Smooth muscle cell of the pulmonary artery (primary cell): Measurements from ENCODE around the gene OR4N2. TPM values are rescaled to one million over a fixed set of nuclear protein-coding genes. Genes with fewer than 3 reads are reported as not detected.

ENCODE experiments used
- total RNA-seq: library from RNA; depleted of rRNA; stranded (reverse); fragments of >200 nt; gene quantifications from 2 replicates; pipeline ENCODE4 v1.2.3, GENCODE V29; 2014

Gene OR4N2
- total RNA-seq = not detected in 2 replicates

GRCh38 chr14:19803470-19803869, at the start of gene OR4N2:
Gene OR4N2 (plus strand): TSS chr14:19803770. CDS start chr14:19827449, 23,679 bp downstream.

GRCh38 chr14:19773204-19773603, 30.4 kb upstream of the OR4N2 start, which contains the start of gene OR4M1:
Gene OR4M1 (plus strand): TSS chr14:19773504. CDS start chr14:19780323, 6,819 bp downstream.

GRCh38 chr14:19874842-19875241, 71.3 kb downstream of the OR4N2 start, which contains the start of gene OR4K2:
Gene OR4K2 (plus strand): TSS chr14:19875142. CDS start chr14:19876268, 1,126 bp downstream.

Other genes with a start within 250 kb of the OR4N2 start
- gene OR11H2, start 89.9 kb upstream of the OR4N2 start, total RNA-seq = not detected in 2 replicates
- not detected in 2 replicates for gene OR4Q3, start 60.2 kb upstream of the OR4N2 start, total RNA-seq
- gene OR4M1, start 30.3 kb upstream of the OR4N2 start, total RNA-seq = not detected in 2 replicates
- gene OR4K2, start 71.4 kb downstream of the OR4N2 start, total RNA-seq = not detected in 2 replicates
- gene OR4K5, start 116.8 kb downstream of the OR4N2 start, total RNA-seq = not detected in 2 replicates
- gene OR4K1, start 127.1 kb downstream of the OR4N2 start, total RNA-seq = not detected in 2 replicates
- not detected in 2 replicates for gene OR4K15, start 171.8 kb downstream of the OR4N2 start, total RNA-seq
- gene OR4Q2, start 198.4 kb downstream of the OR4N2 start, total RNA-seq = not detected in 2 replicates
- gene OR4K14, start 215.5 kb downstream of the OR4N2 start, total RNA-seq = not detected in 2 replicates
- gene OR4K13, start 232.3 kb downstream of the OR4N2 start, total RNA-seq = not detected in 2 replicates